Measurements from ENCODE around the gene LRP5. TPM values are rescaled to one million over a fixed set of nuclear protein-coding genes. Genes with fewer than 3 reads are reported as not detected.
"Not testable (repeated sequence)": the region's sequence is repeated elsewhere in the genome, so short reads cannot be mapped to it uniquely, and the experiment has no call there.

Gene LRP5
- total RNA-seq, 2 donors from 2014 or later, result 34.6 to 60.9 TPM

GRCh38 chr11:68398995-68399851 lies 86.8 kb downstream of the LRP5 start:
- peak; percentile 80 for DNase-seq (ENCODE audit: low spot score)
- peaks cover 0 to 48% of the 10 kb centered on the region in 2 donors for H3K4me1 ChIP-seq
- H3K36me3 ChIP-seq, result peaks cover 18% of the 10 kb centered on the region
- H3K9me3 ChIP-seq, result no peaks in the 10 kb centered on the region
- peak overlapping the region; percentile 78 to 86 for H3K27ac ChIP-seq
- TF ChIP-seq CTCF (IDR thresholded peaks at IDR 0.05), result no peak
- no peak overlapping the region for H3K4me3 ChIP-seq
- H3K27me3 ChIP-seq, result no peaks in the 10 kb centered on the region

DNA sequence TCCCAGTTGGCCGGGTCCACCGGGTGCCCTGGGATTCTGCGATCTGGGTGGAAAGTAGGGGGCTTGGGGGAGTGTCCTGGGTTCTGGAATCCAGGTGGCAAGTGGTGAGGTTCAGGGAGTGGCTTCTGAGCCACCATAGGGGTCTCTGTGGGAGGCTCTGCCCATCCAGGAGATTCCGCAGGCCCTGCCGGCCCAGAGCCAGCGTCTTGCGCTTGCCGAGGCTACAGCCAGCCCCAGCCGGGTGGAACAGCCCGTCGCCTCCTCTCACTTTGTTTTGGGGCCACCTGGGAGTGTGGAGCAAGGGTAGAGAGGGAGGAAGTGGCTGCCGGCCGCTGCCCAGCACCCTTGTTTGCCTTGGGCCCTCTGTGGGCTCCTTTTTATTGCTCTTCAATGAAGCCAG lies 87.5 kb downstream of the LRP5 start:
- Histone ChIP-seq H3K27me3 (no peaks in the 10 kb centered on the region), H3K4me3 (no peak overlapping the region), H3K4me1 (peaks cover 0 to 48% of the 10 kb centered on the region in 2 donors), H3K9me3 (no peaks in the 10 kb centered on the region), H3K36me3 (peaks cover 21% of the 10 kb centered on the region), H3K27ac (peak overlapping the region; percentile 78 to 86)
- TF ChIP-seq CTCF (IDR thresholded peaks at IDR 0.05), result no peak
- no peak for DNase-seq (ENCODE audit: low spot score)

DNA sequence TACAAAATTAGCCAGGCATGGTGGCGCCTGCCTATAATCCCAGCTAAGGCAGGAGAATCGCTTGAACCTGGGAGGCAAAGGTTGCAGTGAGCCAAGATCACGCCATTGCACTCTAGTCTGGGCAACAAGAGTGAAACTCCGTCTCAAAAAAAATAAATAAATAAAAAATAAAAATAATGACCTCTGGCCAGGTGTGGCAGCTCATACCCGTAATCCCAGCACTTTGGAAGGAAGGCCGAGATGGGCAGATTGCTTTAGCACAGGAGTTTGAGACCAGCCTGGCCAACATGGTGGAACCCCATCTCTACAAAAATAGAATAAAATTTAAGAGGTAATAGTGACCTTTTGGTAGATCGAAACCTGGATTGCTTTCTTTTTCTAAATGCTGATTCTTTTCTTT lies 88.2 kb downstream of the LRP5 start:
- peaks cover 0 to 48% of the 10 kb centered on the region in 2 donors for H3K4me1 ChIP-seq
- not testable (repeated sequence) for H3K27me3 ChIP-seq; H3K9me3 ChIP-seq; DNase-seq (ENCODE audit: low spot score); H3K4me3 ChIP-seq
- peak overlapping the region; percentile 78 to 86 for H3K27ac ChIP-seq
- peaks cover 21% of the 10 kb centered on the region for H3K36me3 ChIP-seq

- Histone ChIP-seq H3K27ac (no peak overlapping the region), H3K9me3 (no peaks in the 10 kb centered on the region), H3K4me3 (no peak overlapping the region), H3K36me3 (peaks cover 26% of the 10 kb centered on the region), H3K27me3 (no peaks in the 10 kb centered on the region), H3K4me1 (peaks cover 0 to 43% of the 10 kb centered on the region in 2 donors)
- DNase-seq (ENCODE audit: low spot score), result no peak
- TF ChIP-seq CTCF (IDR thresholded peaks at IDR 0.05), result no peak
Measured at GRCh38 chr11:68401856-68402255, 89.5 kb downstream of the LRP5 start.

GRCh38 chr11:68402355-68403031 lies 90.1 kb downstream of the LRP5 start:
- Histone ChIP-seq H3K9me3 (no peaks in the 10 kb centered on the region), H3K36me3 (peaks cover 26% of the 10 kb centered on the region), H3K4me1 (peaks cover 0 to 37% of the 10 kb centered on the region in 2 donors), H3K27ac (no peak overlapping the region), H3K27me3 (no peaks in the 10 kb centered on the region), H3K4me3 (no peak overlapping the region)
- DNase-seq (ENCODE audit: low spot score), result no peak
- TF ChIP-seq CTCF (IDR thresholded peaks at IDR 0.05), result no peak

DNA sequence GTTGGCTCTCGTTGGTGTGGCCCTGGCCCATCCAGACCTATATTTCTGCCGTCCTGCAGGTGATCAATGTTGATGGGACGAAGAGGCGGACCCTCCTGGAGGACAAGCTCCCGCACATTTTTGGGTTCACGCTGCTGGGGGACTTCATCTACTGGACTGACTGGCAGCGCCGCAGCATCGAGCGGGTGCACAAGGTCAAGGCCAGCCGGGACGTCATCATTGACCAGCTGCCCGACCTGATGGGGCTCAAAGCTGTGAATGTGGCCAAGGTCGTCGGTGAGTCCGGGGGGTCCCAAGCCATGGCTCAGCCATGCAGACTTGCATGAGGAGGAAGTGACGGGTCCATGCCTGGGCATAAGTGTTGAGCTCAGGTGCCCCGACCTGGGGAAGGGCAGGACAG lies 91.0 kb downstream of the LRP5 start:
- Histone ChIP-seq H3K27ac (no peak overlapping the region), H3K9me3 (no peaks in the 10 kb centered on the region), H3K4me1 (peaks cover 0 to 27% of the 10 kb centered on the region in 2 donors), H3K4me3 (no peak overlapping the region), H3K36me3 (peaks cover 34% of the 10 kb centered on the region), H3K27me3 (no peaks in the 10 kb centered on the region)
- TF ChIP-seq CTCF (IDR thresholded peaks at IDR 0.05), result no peak
- no peak for DNase-seq (ENCODE audit: low spot score)

Measured in right atrium auricular region (tissue), 2 donors.